Hepatic stellate cell (primary cell): Measurements from ENCODE around the gene TNKS2.
"Not testable (repeated sequence)": the region's sequence is repeated elsewhere in the genome, so short reads cannot be mapped to it uniquely, and the experiment has no call there.

Experiments
- DNase-seq: peaks from one replicate; pipeline ENCODE4 v3.0.0; 2011; ENCODE audit warnings: low spot score

Gene TNKS2

DNA sequence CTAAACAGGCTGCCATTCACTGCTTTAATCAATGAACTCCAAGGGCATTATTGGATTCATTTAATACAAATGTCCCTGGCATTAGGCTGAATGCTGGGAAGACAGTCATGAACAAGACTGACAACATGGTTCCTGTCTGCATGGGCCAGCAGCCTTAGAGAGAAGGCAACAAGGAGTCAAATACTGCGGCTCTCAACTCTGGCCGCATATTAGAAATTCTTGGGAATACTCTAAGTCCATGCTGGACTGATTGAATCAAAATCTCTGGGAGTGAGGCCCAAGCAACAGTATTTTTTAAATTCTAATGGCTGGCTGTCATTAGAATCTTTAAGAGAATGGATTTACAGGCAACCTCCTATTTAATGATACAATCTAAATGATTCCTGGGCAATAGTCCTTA lies 76.9 kb downstream of the TNKS2 start:
- no peak for DNase-seq

GRCh38 chr10:91875779-91876178 lies 77.6 kb downstream of the TNKS2 start:
- DNase-seq = no peak

DNA sequence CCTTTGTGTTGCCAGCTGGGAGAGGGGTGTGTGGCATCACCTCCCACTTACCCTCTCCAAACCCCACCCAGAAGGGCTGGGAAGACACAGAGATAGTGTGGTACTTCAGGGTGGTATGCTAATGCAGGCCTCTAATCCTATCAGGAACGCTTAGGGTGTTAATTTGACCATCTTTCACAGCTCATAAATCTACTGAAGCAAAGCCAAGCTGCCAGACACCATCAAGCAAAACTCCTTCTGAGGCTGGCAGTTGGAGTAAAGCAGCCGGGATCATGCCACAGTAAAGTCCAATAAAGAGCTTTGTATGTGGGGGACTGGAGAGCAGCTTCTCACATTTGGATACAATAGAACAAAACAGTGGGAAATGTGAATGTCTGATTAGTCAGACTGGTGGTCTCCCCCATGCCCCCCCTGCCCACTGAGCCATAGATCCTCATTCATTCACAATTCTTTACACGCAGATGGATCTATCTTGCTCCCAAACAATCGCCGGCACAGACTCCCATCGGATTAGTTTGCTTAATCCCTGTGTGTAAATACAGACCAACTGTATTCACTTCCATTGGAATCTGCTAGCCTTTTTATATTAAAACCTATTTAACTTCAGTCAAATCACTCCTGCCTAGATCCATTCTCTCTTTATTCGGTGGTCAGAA lies 81.4 kb downstream of the TNKS2 start:
- no peak for DNase-seq

DNA sequence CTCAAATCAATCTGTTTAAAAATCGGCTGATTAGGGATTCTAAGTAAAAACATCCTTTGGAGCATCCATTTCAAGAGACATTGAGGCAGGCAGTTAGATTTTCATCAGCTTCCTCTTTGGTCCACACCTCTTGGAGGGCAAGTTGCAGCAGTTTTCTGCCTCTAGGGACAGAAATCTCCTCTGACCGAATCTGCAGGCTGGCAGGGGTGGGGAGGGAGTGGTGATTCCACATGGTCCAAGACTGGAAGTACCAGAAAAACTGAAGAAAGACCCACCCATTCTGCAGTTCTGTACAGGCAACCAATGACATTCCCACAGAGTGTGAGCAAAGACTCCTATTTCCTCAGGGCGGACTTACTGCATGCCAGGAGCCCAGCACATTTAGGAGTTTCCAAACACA lies 82.1 kb downstream of the TNKS2 start:
- no peak for DNase-seq

- peak; percentile 14 for DNase-seq
These were observed 85.6 kb downstream of the TNKS2 start for GRCh38 chr10:91883549-91884444.

DNA sequence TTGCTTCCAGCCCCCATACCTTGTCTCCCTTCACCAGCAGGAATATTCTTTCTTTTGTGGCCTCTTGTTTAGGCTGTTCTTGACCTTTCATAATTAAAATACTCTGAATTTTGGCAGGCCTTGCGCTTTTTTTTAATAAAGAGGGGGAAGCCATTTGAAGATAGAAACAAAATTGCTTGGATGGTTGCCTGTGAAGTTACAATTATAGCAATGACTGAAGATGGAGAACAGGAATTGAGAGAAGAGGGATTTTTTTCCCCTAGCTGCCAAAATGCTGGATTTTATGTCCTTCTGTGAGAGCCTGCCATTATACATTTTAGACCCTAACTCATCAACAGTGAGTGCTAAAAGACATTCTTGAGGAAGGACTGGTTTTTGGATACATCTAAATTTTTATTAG lies 86.3 kb downstream of the TNKS2 start:
- no peak for DNase-seq

DNA sequence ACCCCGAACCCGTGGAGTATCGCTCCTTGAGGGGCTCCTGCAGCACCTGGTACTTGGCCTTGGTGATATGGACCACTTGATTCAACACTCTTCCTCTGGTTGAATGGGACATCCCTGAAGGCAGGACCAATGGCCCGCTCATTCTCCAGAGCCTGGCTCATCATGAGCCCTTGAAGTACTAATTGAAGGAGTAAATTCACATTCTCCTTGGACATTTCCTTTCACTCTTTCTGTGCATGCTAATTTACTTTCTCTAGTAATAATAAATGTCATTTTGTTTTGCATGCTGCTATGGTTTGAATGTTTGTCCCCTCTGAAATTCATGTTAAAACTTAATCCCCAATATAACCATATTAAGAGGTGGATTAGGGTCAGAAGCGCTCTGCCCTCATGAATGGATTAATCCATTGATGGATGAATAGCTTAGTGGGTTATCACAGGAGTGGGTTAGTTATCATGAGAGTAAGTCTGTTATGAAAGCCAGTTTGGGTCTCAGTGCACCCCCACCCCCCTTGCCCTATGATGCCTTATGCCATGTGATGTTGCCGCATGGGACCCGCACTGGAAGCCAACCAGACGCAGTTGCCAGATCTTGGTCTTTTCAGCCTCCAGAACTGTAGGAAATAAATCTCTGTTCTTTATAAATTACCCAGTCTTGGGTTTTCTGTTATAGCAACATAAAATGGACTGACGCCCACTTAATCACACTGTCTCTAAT lies 87.3 kb downstream of the TNKS2 start:
- DNase-seq = no peak

DNA sequence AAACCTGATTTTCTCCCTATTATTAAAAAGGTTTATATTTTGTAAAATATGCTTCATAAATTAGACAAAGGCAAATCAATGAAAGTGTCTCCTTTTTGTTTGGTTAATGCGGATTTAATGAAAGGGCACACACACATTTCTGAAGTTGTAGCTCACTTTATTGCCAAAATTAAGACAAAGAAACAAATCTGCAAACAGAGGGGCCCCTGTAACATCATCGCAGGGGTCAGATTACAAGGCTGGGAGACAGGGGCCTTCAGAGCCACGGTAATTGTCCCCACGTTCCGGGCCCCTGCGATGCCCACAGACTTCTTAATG lies 88.7 kb downstream of the TNKS2 start:
- DNase-seq = no peak

DNA sequence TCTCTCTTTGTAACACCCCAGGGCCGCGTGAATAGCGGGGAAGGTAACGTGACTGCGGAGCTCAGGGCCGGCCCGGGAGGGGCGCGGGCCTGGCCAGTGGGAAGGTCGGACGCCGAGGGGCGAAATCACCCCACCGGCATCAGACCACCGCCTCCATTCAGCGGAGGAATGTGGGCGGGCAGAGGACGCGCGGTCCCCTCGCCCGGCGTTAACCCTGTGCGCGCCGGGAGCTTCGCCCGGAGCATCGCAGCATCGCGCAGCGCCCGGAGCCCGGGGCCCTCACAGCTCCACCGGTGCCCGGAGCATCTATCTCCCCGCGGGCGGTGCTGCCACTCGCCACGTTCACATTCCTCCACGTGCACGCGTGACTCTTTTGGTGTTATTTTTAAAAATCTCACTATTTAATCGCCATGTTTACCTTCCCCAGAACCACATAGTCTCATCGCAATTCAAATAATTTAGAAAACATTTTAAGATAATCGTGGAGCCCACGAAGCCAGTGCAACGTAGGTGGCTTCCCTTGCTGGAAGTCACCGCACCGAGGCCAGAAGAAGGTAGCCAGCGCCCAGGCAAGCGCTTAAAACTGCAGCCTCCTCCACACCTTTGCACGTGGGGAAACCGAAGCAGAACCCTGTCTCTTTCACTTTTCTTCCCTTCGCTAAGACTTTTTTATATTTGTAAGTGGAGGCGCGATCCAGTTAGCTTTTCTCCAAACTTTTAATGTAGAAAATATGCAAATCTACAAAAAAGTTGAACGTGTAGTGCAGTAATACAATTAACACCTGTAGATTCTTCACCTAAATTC lies 89.2 kb downstream of the TNKS2 start:
- no peak for DNase-seq

DNA sequence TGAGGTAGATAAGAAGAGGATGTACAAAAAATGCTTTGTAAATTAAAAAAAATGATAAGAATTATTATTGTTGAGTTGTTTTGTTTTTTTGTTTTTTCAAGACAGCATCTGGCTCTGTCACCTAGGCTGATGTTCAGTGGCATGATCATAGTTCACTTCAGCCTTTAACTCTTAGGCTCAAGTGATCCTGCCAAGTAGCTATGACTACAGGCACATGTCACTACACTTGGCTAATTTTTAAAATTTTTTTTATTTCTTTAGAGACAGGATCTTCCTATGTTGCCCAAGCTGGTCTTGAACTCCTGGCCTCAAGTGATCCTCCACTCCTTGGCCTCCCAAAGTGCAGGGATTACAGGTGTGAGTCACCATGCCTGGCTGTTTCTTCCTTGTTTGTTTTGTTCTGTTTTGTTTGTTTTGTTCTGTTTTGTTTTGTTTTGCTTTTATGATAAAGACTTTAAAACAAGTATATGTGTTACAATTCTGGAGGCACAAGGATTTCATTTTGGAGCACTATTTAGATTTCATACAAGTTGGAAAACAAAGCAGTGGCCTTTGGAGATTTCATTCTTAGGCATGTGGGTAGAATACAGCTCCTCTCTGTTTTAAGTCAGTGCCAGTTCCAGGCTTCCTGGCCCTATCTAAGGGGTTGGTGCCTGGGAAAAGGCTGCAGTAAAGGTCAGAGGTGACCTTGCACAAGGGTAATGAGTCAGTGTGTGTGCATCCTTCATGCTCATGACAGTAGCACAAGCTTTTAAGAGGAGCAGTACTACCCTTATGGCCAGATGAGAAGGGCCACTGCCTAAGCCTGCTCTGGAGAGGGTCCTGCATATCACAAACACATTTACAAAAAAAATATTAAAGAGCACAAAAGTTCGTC lies 93.1 kb downstream of the TNKS2 start:
- DNase-seq = no peak

- DNase-seq = no peak
These were observed 94.8 kb downstream of the TNKS2 start for GRCh38 chr10:91893051-91893450.

- DNase-seq = not testable (repeated sequence)
These were observed 96.0 kb downstream of the TNKS2 start for GRCh38 chr10:91894261-91894685.

DNA sequence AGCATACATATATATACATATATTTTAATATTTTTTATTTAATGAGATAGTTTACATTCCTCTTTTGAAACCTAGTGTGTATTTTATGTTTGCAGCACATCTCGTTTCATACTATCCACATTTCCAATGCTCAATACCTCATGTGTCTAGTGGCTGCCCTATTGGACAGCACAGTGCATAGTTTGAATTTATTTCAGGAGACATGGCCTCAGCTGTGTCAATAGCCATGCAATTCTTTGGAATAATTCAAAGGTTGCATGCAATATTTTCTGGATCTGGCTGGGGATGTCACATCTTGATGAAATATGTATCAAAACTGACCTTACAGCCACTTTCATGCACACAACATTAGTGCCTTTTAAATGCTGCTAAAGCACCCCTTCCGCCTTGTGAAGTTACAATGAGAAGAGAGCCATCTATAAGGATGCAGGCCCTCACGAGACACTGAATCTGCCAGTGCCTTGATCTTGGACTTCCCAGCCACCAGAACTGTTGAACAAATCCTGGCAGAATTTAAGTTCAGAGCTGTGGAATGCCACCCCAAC lies 98.1 kb downstream of the TNKS2 start:
- DNase-seq = no peak

GRCh38 chr10:91897421-91897820 lies 99.2 kb downstream of the TNKS2 start:
- no peak for DNase-seq

DNA sequence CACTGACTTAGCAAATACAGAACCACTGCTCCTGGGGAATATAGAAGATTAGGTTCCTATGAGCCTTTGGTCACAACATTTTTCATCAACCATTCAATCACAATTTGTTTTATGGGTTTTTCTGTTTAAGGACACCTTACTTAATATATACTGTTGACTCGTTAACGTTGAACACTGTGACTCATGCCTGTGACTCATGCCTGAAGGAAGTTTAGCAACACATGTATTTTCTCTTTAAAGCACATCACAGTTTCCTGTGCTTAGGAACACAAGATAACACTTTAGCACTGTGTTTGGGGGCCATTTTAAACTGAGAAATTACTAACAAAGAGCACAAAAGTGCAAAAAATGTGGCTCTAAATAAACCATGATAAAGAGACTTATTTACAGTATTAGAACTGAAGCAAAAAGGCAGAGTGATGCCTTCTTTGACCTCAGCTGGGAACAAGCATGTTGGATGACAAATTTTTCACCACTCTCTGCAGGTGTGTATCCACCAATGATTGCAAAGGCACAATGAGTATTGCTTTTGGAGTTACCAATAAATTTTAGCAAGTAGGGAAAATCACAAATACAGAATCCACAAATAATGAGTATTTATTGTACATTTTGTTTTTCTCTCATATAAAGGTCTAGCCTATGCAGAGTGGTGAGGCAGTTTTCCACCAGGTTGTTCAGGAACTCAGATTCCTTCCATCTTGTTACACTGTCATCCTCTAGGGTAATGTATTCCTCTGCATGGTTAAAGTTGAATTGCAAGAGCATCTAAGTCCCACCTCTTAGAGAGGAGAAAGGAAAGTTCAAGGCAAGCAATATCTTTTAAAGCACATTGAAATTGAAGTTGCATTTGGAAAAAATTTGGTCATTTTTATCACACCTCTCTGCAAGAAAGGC lies 103.8 kb downstream of the TNKS2 start:
- DNase-seq = peak; percentile 67

DNA sequence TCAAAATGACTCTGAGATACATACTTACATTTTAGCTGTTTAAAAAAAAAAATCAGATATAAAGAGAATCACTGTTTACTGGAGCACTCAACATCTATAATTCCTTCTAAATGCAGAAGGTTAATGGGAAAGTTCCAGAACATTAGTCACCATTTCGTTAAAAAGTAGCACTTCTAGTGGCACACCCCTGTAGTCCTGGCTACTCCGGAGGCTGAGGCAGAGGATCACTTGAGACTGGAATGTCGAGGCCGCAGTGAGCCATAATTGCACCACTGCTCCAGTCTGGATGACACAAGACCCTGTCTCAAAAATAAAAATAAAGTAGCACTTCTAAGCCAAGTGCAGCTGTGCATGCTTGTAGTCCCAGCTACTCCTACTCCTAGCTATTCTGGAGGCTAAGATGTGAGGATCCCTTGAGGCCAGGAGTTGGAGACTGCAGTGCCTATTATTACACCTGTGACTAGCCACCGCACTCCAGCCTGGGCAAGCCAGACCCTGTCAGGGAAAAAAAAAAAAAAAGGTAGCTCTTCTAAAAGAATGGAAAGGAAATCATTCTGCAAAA lies 108.9 kb downstream of the TNKS2 start:
- DNase-seq = no peak

DNA sequence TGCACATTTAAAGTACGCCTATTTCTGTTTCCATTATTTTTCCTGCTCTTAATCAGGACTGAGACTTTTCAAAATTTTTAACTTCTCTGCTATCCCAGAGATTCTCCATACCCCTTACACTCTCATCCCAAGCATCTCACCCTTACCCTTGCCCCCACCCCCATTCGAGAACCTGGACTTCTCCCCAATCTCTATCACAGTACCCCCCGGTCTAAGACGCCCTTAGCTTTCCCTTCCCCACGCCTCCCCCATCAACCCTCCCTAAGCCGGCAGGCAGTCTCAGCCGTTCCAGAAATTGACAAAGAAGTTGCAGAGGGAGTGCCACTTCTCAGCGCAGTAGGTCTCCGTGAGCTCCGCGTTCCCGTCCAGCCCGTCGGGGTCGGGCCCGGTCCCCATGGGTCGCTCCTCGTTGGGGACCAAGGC lies 109.7 kb downstream of the TNKS2 start:
- DNase-seq = no peak

DNA sequence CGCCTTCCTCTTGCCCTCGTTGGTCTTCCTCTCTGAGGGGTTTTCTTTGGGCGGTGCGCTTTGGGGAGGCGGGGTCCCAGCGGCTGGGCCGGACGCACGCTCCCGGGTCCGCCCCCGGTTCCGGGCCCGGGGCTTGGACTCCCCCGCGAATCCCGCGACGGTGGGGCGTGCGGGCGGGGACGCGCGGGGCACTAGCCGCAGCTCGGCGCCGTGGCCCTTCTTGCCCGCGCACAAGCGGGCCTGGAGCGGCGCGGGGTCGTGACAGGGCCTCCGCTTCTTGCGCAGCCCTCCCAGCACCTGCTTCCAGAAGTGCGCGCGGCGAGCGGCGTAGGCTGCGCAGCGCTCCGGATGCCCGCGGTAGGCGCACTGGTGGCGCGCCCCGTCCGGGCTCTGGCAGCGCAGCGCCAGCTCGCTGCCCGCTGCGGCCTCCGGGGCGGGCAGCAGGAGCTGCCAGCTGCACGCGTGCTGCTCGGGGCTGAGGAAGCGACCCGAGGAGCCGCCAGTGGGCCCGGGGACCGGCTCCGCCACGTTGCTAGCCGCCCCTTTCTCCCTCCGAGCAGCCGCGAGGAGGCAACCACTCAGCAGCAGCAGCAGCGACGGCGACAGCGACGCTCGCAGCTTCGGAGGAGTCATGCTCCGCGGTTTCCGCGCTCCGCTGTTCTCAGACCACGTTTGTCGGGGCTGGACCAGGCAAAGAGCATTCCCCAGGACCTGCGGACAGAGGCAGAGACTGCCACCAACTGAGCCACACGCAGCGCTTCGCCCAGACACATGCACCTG lies 110.3 kb downstream of the TNKS2 start:
- peak; percentile 81 for DNase-seq
